K562 (cell line): ENCODE data around the gene BIK. TPM values are rescaled to one million over a fixed set of nuclear protein-coding genes. Genes with fewer than 3 reads are reported as not detected.
A peak's percentile ranks its signal among the peaks of the same experiment; 100 is the strongest.

ENCODE experiments used
- ATAC-seq: fragments of 200-7000 bp; cut with Tn5 transposase; 3 replicates; pipeline ENCODE4 v1.9.1; 2020; ENCODE audit warnings: moderate library complexity
- BruUV-seq: library from RNA; stranded (reverse); fragments of 400-500 nt; replicated peaks from 2 replicates; lab custom pipeline; 2021; lab: Mats Ljungman, UMichigan
- CTCF ChIA-PET: fragments of 300-600 bp; formaldehyde crosslinking; extraction: SDS; loops from one replicate; lab custom pipeline; 2021; ENCODE audit warnings: low intra/inter-chr PET ratio; lab: Yijun Ruan, JAX
- POLR2A ChIA-PET: fragments of 300-600, 350-650 bp; sonication (Branson Sonifier 250); formaldehyde crosslinking; extraction: SDS; loops from one replicate; lab custom pipeline; 2021; ENCODE audit warnings: antibody characterized with exemption, inconsistent platforms; lab: Yijun Ruan, JAX
- DNase-seq, 4 experiments: peaks; one replicate each; pipeline versions ENCODE4 v3.0.0 to v3.0.0-alpha.2; 2011 to 2018; ENCODE audit warnings: low spot score in 3 of 4, mixed read lengths in 3 of 4; ENCODE audit errors: extremely low read depth in 1 of 4
- FAIRE-seq: peaks from 2 replicates; lab custom pipeline; 2011; peaks lifted over from hg19 to GRCh38; lab: Jason Lieb, UNC
- H2AFZ ChIP-seq: 2 replicates; pipeline ENCODE4 v1.6.0; 2011; ENCODE audit warnings: low read depth, low read length, control low read depth, inconsistent platforms
- H3K27ac ChIP-seq: fragments of 200-600 bp; 3 replicates; pipeline ENCODE4 v1.8.0; 2011; ENCODE audit warnings: low read depth, mild to moderate bottlenecking, control low read depth, inconsistent platforms, low read length, moderate library complexity, mixed read lengths; ENCODE audit errors: extremely low read depth
- H3K27me3 ChIP-seq, 2 experiments: fragments of 300-600 bp in 1 of 2; 2 replicates in 1 of 2; 3 replicates in 1 of 2; pipeline versions ENCODE4 v1.6.0 to v1.8.0; 2011; ENCODE audit warnings: inconsistent platforms in 2 of 2, low read length in 2 of 2, mild to moderate bottlenecking in 1 of 2, mixed read lengths in 1 of 2, moderate library complexity in 1 of 2; ENCODE audit not compliant: control insufficient read depth in 2 of 2, insufficient read depth in 2 of 2
- H3K36me3 ChIP-seq: fragments of 300-600 bp; 3 replicates; pipeline ENCODE4 v1.8.0; 2011; ENCODE audit warnings: mild to moderate bottlenecking, low read length, inconsistent platforms; ENCODE audit not compliant: control insufficient read depth, insufficient read depth
- H3K4me1 ChIP-seq, 2 experiments: fragments of 200-600 bp in 1 of 2; replicated peaks in 1 of 2; 2 replicates in 1 of 2; 3 replicates in 1 of 2; pipeline versions ENCODE4 v1.5.1 to v1.8.0; 2011; ENCODE audit warnings: inconsistent platforms in 2 of 2, low read length in 2 of 2, mild to moderate bottlenecking in 1 of 2, mixed read lengths in 1 of 2, moderate library complexity in 1 of 2; ENCODE audit not compliant: control insufficient read depth in 2 of 2, insufficient read depth in 2 of 2
- H3K4me2 ChIP-seq: 2 replicates; pipeline ENCODE4 v1.6.1; 2011; ENCODE audit warnings: low read length, control low read depth, inconsistent platforms, mixed read lengths; ENCODE audit not compliant: insufficient read depth
- H3K4me3 ChIP-seq: fragments of 200-600 bp; sonication (generic), shearing (Covaris generic); 2 replicates; pipeline ENCODE4 v1.5.1; 2016; ENCODE audit warnings: control low read depth, inconsistent platforms
- H3K79me2 ChIP-seq: fragments of 200-600 bp; 3 replicates; pipeline ENCODE4 v1.8.0; 2011; ENCODE audit warnings: low read length, inconsistent platforms; ENCODE audit not compliant: control insufficient read depth, insufficient read depth
- H3K9ac ChIP-seq, 2 experiments: 2 replicates each; pipeline versions ENCODE4 v1.6.0 to v1.6.1; 2011; ENCODE audit warnings: low read depth in 2 of 2, low read length in 2 of 2, control low read depth in 1 of 2, inconsistent platforms in 1 of 2, mild to moderate bottlenecking in 1 of 2, mixed read lengths in 1 of 2; ENCODE audit not compliant: insufficient read depth in 1 of 2
- H3K9me1 ChIP-seq: one replicate; pipeline ENCODE4 v1.6.0; 2011; ENCODE audit warnings: inconsistent platforms, mild to moderate bottlenecking, low read length, moderate library complexity; ENCODE audit not compliant: control insufficient read depth, insufficient read depth
- H3K9me3 ChIP-seq: replicated peaks from 2 replicates; pipeline ENCODE4 v1.5.1; 2011; ENCODE audit warnings: low read depth, low read length, inconsistent platforms; ENCODE audit not compliant: control insufficient read depth, insufficient read depth
- H4K20me1 ChIP-seq: replicated peaks from 2 replicates; pipeline ENCODE4 v1.6.1; 2011; ENCODE audit warnings: low read length, inconsistent platforms, mixed read lengths; ENCODE audit not compliant: control insufficient read depth, insufficient read depth
- CGGBP1 ChIP-seq: fragments of 250-450 bp; sonication (Bioruptor Pico); IDR thresholded peaks from 2 replicates; pipeline ENCODE4 v1.9.0; 2021; ENCODE audit warnings: mild to moderate bottlenecking
- FOSL1 ChIP-seq: fragments of 200-800 bp; sonication (Bioruptor generic); conservative IDR thresholded peaks from 2 replicates; pipeline ENCODE4 v1.6.1; 2016; ENCODE audit warnings: missing genetic modification characterization, missing compliant biosample characterization
- FOXA3 ChIP-seq, 2 experiments: fragments of 450-650 bp in 1 of 2; sonication (generic) in 1 of 2; formaldehyde crosslinking; IDR thresholded peaks in 1 of 2; conservative IDR thresholded peaks in 1 of 2; 2 replicates each; pipeline versions ENCODE4 v1.4.0 to v1.8.0; 2020 to 2022; ENCODE audit warnings: mild to moderate bottlenecking in 2 of 2, missing genetic modification reagents in 1 of 2
- IFI16 ChIP-seq: fragments of 250-450 bp; sonication (Bioruptor Pico); IDR thresholded peaks from 2 replicates; pipeline ENCODE4 v2.1.2; 2022; ENCODE audit warnings: mild to moderate bottlenecking, inconsistent platforms
- NONO ChIP-seq, 2 experiments: fragments of 200-400 bp in 1 of 2; fragments of 450-650 bp in 1 of 2; formaldehyde crosslinking in 1 of 2; IDR thresholded peaks; 2 replicates each; pipeline ENCODE4 v1.6.1; 2017; ENCODE audit warnings: low read depth in 2 of 2, mild to moderate bottlenecking in 2 of 2, moderate library complexity in 2 of 2, low read length in 1 of 2
- ZNF561 ChIP-seq: fragments of 450-650 bp; formaldehyde crosslinking; conservative IDR thresholded peaks from 2 replicates; pipeline ENCODE4 v1.4.0; 2020; ENCODE audit warnings: mild to moderate bottlenecking, moderate library complexity
- ZNF764 ChIP-seq: fragments of 250-450 bp; sonication (Bioruptor Pico); IDR thresholded peaks from 2 replicates; pipeline ENCODE4 v1.4.0; 2020; ENCODE audit warnings: low read depth, mild to moderate bottlenecking, moderate library complexity
- WGBS: fragments of 100-300 bp; shearing (Covaris generic); methylation state at CpG from one replicate; pipeline ENCODE4 v1.1.6; 2016; ENCODE audit warnings: low coverage, mixed read lengths; ENCODE audit not compliant: insufficient coverage; ENCODE audit errors: missing lambda C conversion rate; 5-methylcytosine and 5-hydroxymethylcytosine counted together
- in situ Hi-C: fragments of 300-500 bp; cut with MboI; formaldehyde crosslinking; loops from 4 replicates; pipeline ENCODE4 v1.15.0; 2018; ENCODE audit warnings: inconsistent platforms, mixed read lengths
- intact Hi-C: fragments of 100-400 bp; cut with micrococcal nuclease; formaldehyde crosslinking; loops from 2 replicates; pipeline ENCODE4 v1.14.2; 2022
- polyA plus RNA-seq, 8 experiments: library from polyadenylated mRNA; depleted of rRNA in 4 of 8; stranded (reverse) in 5 of 8; unstranded in 3 of 8; fragments of >200 nt; fragmentation: Nextera tagmentation in 2 of 8; fragmentation: Illumina TruSeq in 1 of 8; extraction: Ambion mirVana in 2 of 8; extraction: Trizol in 1 of 8; gene quantifications; 2 replicates each; pipeline versions ENCODE4 v1.2.1 to v1.2.3, GENCODE V29; 2011 to 2014; ENCODE audit warnings: inconsistent platforms in 1 of 8, missing spikeins in 1 of 8
- total RNA-seq, 7 experiments: library from RNA; depleted of rRNA in 6 of 7; stranded (reverse); fragments of >200 nt in 6 of 7; fragmentation: Illumina TruSeq in 2 of 7; extraction: Trizol in 2 of 7; gene quantifications; 2 replicates each; pipeline versions ENCODE4 v1.2.1 to v1.2.3, GENCODE V29; 2011 to 2021; ENCODE audit warnings: low replicate concordance in 1 of 7
- TF ChIP-seq, protein P1 (sequence below): fragments of 250-450 bp; sonication (Bioruptor Pico); IDR thresholded peaks from 2 replicates; pipeline ENCODE4 v1.8.0; 2022; ENCODE audit warnings: inconsistent platforms, mild to moderate bottlenecking, moderate library complexity, borderline replicate concordance

BIK gene
- total and polyA plus RNA-seq, 9 of the 15 experiments (the other 6 are each of a cell fraction or from before 2014, with no cell fraction given): 0.08 to 0.23 (median 0.18) TPM; not detected in 4

DNA sequence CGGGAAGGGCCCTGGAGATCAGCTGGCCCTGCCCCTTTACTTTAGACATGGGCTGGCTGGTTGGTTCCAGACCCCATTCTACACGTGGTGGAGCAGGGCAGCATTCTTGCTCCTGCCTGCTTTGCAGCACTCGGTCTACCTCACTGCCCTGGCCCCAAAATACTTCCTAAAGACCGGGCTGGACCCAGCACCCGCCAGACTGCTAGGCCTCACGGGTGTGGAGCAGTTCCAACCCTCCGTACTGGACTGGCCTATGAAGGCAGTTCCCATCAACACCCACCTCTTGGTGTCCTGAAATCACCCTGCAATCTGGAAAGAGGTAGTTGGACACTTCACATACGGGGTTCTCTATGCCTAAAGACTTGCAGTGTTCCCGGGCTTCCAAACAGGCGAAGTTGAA lies 26.3 kb downstream of the BIK start:
- Histone ChIP-seq H3K36me3 (peaks cover 91% of the 10 kb centered on the region), H3K79me2 (peaks cover 9% of the 10 kb centered on the region)

DNA sequence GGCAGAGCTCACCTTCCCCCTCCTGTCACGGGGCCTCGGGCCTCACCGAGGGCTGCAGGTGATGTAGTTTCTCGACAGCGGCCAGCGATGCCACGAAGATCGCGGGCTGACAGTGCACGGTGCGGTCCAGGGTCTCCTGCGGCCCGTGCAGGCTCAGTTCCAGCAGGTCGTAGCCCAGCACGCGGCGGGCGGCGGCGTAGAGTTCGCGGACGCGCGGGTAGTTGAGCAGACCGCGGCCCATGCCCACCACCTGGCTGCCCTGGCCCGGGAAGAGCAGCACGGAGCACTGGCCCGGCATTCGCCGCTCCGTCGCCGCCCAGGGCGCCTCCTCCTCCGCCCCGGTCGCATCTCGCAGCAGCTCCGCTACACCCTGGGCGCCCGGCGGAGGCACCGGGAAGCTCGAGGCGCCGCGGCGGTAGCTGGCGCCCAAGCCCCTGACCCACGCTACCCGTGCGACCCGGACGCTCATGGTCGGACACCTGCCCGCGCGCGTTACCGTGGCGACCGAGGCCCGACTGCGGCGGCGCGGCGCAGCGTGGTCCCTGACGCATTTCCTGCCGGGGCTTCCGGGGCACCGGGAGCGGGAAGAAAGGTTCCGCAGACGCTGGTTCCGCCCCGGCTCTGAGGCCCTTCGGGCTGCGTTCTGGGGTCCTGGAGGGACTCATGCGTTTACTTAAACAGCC lies 32.5 kb downstream of the BIK start, which contains the start of gene MCAT:
MCAT (minus strand) TSS at position 519 of the 683 bp plus-strand sequence; CDS start at position 469, 50 bp downstream.
- H4K20me1 ChIP-seq: no peaks in the 10 kb centered on the region
- peak; percentile 84 to 87 (median 85) for DNase-seq
- no peak for FAIRE-seq
- ChIA-PET CTCF (no interaction called here), POLR2A (interaction anchor here (1.2 kb wide), 1 partner anchor 10 kb away, joined by 4 read pairs; no protein-coding TSS in a partner anchor)
- H3K9me3 ChIP-seq: no peaks in the 10 kb centered on the region
- peak within 1 kb of the TSS; percentile 90 for H3K4me2 ChIP-seq
- peaks cover 21% of the 10 kb centered on the region for H3K79me2 ChIP-seq
- intact Hi-C loops (no loop called here), in situ Hi-C loops (no loop called here)
- under 1% methylated on average over 33 of the region's 83 CpGs for WGBS
- BruUV-seq: TSS peak; percentile 75
- peak within 1 kb of the TSS; percentile 72 for H3K27ac ChIP-seq
- peaks cover 0 to 14% of the 10 kb centered on the region in 2 experiments; a peak in 3 of 5 replicates for H3K4me1 ChIP-seq
- peaks cover 36% of the 10 kb centered on the region; the same call in 2 of the 3 replicates for H3K36me3 ChIP-seq
- H2AFZ ChIP-seq: peak within 1 kb of the TSS; percentile 95
- H3K9ac ChIP-seq: peak within 1 kb of the TSS; percentile 66 to 95
- H3K4me3 ChIP-seq: peak within 1 kb of the TSS; percentile 96
- H3K9me1 ChIP-seq: no peaks in the 10 kb centered on the region
- ATAC-seq: peak; percentile 98
- no peaks in the 10 kb centered on the region for H3K27me3 ChIP-seq
- TF ChIP-seq CGGBP1 (CRISPR knock-in tag) (no peak), ZNF764 (CRISPR knock-in tag) (no peak), NONO (IDR thresholded peaks at IDR 0.05; ENCODE audit: low read depth in 2 of 2, low read length in 1 of 2) (no peak), FOSL1 (tag) (no peak; the same call in 1 of the 2 replicates), ZNF561 (CRISPR knock-in tag) (no peak), IFI16 (CRISPR knock-in tag) (no peak)
- TF ChIP-seq, protein P1, sequence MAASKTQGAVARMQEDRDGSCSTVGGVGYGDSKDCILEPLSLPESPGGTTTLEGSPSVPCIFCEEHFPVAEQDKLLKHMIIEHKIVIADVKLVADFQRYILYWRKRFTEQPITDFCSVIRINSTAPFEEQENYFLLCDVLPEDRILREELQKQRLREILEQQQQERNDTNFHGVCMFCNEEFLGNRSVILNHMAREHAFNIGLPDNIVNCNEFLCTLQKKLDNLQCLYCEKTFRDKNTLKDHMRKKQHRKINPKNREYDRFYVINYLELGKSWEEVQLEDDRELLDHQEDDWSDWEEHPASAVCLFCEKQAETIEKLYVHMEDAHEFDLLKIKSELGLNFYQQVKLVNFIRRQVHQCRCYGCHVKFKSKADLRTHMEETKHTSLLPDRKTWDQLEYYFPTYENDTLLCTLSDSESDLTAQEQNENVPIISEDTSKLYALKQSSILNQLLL (CRISPR knock-in tag): no peak

More for the DNA sequence above, 26.3 kb downstream of the BIK start:
- no peak overlapping the region for H3K27ac ChIP-seq
- ATAC-seq (no peak), DNase-seq (no peak), FAIRE-seq (no peak)
- TF ChIP-seq FOXA3 (CRISPR knock-in tag; conservative IDR thresholded peaks at IDR 0.05 in 1 of 2, IDR thresholded peaks at IDR 0.05 in 1 of 2): no peak
- 82% methylated on average over 7 of the region's 10 CpGs for WGBS
- no peaks in the 10 kb centered on the region for H4K20me1 ChIP-seq
- H3K9ac ChIP-seq: no peak overlapping the region
- H3K4me1 ChIP-seq: no peaks in the 10 kb centered on the region; a peak in 2 of 5 replicates
- no peaks in the 10 kb centered on the region for H3K9me1 ChIP-seq
- no peak overlapping the region for H3K4me3 ChIP-seq
- intact Hi-C loops (no loop called here), in situ Hi-C loops (no loop called here)
- ChIA-PET CTCF (no interaction called here), POLR2A (no interaction called here)
- no peak overlapping the region for H3K4me2 ChIP-seq
- no peaks in the 10 kb centered on the region for H3K27me3 ChIP-seq
- H2AFZ ChIP-seq: no peak overlapping the region
- no TSS peak for BruUV-seq
- no peaks in the 10 kb centered on the region for H3K9me3 ChIP-seq
